Keratinocyte (primary cell): Measurements from ENCODE around the gene CCDC12. TPM values are rescaled to one million over a fixed set of nuclear protein-coding genes. Genes with fewer than 3 reads are reported as not detected.

ENCODE experiments used
- DNase-seq: peaks from one replicate; pipeline ENCODE4 v3.0.0-alpha.2; 2011; ENCODE audit warnings: low read depth, missing footprints, low spot score
- FAIRE-seq: peaks from 2 replicates; lab custom pipeline; 2011; peaks lifted over from hg19 to GRCh38; lab: Jason Lieb, UNC
- H2AFZ ChIP-seq: 2 replicates; pipeline ENCODE4 v1.6.0; 2012; ENCODE audit warnings: low read length, control low read depth, inconsistent platforms; ENCODE audit not compliant: control insufficient read depth
- H3K27ac ChIP-seq: 2 replicates; pipeline ENCODE4 v1.5.1; 2011; ENCODE audit warnings: low read length; ENCODE audit not compliant: control insufficient read depth, insufficient read depth
- H3K27me3 ChIP-seq: 3 replicates; pipeline ENCODE4 v1.6.0; 2011; ENCODE audit warnings: low read length; ENCODE audit not compliant: control insufficient read depth, insufficient read depth; ENCODE audit errors: extremely low read depth
- H3K36me3 ChIP-seq, 2 experiments: 2 replicates in 1 of 2; 3 replicates in 1 of 2; pipeline ENCODE4 v1.5.1; 2011; ENCODE audit warnings: low read length in 2 of 2, mild to moderate bottlenecking in 1 of 2; ENCODE audit not compliant: control insufficient read depth in 2 of 2, insufficient read depth in 2 of 2; ENCODE audit errors: extremely low read depth in 1 of 2
- H3K4me1 ChIP-seq: 3 replicates; pipeline ENCODE4 v1.5.1; 2011; ENCODE audit warnings: low read length; ENCODE audit not compliant: control insufficient read depth, insufficient read depth; ENCODE audit errors: extremely low read depth
- H3K4me2 ChIP-seq: 3 replicates; pipeline ENCODE4 v1.6.0; 2011; ENCODE audit warnings: low read depth, low read length; ENCODE audit not compliant: control insufficient read depth, insufficient read depth; ENCODE audit errors: extremely low read depth
- H3K4me3 ChIP-seq, 3 experiments: fragments of 200-600 bp in 1 of 3; sonication (generic) in 1 of 3; 2 replicates in 2 of 3; 3 replicates in 1 of 3; pipeline ENCODE4 v1.5.1; 2011 to 2016; ENCODE audit warnings: low read length in 3 of 3, mild to moderate bottlenecking in 3 of 3, control low read depth in 2 of 3, inconsistent platforms in 1 of 3, low read depth in 1 of 3, mixed read lengths in 1 of 3, mixed run types in 1 of 3, moderate library complexity in 1 of 3; ENCODE audit not compliant: control insufficient read depth in 2 of 3, insufficient read depth in 2 of 3; ENCODE audit errors: extremely low read depth in 1 of 3
- H3K79me2 ChIP-seq: 2 replicates; pipeline ENCODE4 v1.6.0; 2012; ENCODE audit warnings: low read length; ENCODE audit not compliant: control insufficient read depth, insufficient read depth
- H3K9ac ChIP-seq: 3 replicates; pipeline ENCODE4 v1.6.0; 2011; ENCODE audit warnings: low read length; ENCODE audit not compliant: control insufficient read depth, insufficient read depth; ENCODE audit errors: extremely low read depth
- H3K9me1 ChIP-seq: 3 replicates; pipeline ENCODE4 v1.6.0; 2011; ENCODE audit warnings: low read length; ENCODE audit not compliant: control insufficient read depth, insufficient read depth; ENCODE audit errors: extremely low read depth
- H3K9me3 ChIP-seq: 2 replicates; pipeline ENCODE4 v1.5.1; 2012; ENCODE audit warnings: low read depth, low read length; ENCODE audit not compliant: control insufficient read depth
- H4K20me1 ChIP-seq: 3 replicates; pipeline ENCODE4 v1.6.0; 2011; ENCODE audit warnings: low read length; ENCODE audit not compliant: control insufficient read depth, insufficient read depth; ENCODE audit errors: extremely low read depth
- EZH2 ChIP-seq: IDR thresholded peaks from one replicate; pipeline ENCODE4 v1.6.1; 2012; ENCODE audit warnings: inconsistent platforms, mild to moderate bottlenecking, low read length, moderate library complexity
- dilution Hi-C: fragments of 300-500 bp; cut with MboI; formaldehyde crosslinking; loops from one replicate; pipeline ENCODE4 v1.7.0; 2020; ENCODE audit warnings: low sequenced_read_pairs; ENCODE audit not compliant: extremely low pct_ligation_motif_present
- polyA plus RNA-seq, 5 experiments: library from polyadenylated mRNA; depleted of rRNA in 3 of 5; stranded (reverse) in 3 of 5; stranded (forward) in 1 of 5; unstranded in 1 of 5; fragments of >200 nt; gene quantifications; 1 replicate in 1 of 5; 2 replicates in 3 of 5; 3 replicates in 1 of 5; pipeline versions ENCODE4 v1.2.1 to v1.2.3, GENCODE V29; 2011 to 2012; ENCODE audit warnings: missing spikeins in 2 of 5, low read depth in 1 of 5, low replicate concordance in 1 of 5
- TF ChIP-seq, protein P1 (sequence below), 3 experiments: IDR thresholded peaks in 1 of 3; conservative IDR thresholded peaks in 1 of 3; optimal IDR thresholded peaks in 1 of 3; 2 replicates in 2 of 3; 3 replicates in 1 of 3; pipeline versions ENCODE3 to v1.5.1; 2011; ENCODE audit warnings: low read length in 3 of 3, mild to moderate bottlenecking in 3 of 3, moderate library complexity in 2 of 3, control low read depth in 1 of 3, inconsistent platforms in 1 of 3; ENCODE audit not compliant: insufficient read depth in 2 of 3; ENCODE audit errors: extremely low read depth in 1 of 3

Gene CCDC12
- polyA plus RNA-seq, 1 donor (not counting 4 experiments of a cell fraction or from before 2014, with no cell fraction given), result 27.5 TPM

DNA sequence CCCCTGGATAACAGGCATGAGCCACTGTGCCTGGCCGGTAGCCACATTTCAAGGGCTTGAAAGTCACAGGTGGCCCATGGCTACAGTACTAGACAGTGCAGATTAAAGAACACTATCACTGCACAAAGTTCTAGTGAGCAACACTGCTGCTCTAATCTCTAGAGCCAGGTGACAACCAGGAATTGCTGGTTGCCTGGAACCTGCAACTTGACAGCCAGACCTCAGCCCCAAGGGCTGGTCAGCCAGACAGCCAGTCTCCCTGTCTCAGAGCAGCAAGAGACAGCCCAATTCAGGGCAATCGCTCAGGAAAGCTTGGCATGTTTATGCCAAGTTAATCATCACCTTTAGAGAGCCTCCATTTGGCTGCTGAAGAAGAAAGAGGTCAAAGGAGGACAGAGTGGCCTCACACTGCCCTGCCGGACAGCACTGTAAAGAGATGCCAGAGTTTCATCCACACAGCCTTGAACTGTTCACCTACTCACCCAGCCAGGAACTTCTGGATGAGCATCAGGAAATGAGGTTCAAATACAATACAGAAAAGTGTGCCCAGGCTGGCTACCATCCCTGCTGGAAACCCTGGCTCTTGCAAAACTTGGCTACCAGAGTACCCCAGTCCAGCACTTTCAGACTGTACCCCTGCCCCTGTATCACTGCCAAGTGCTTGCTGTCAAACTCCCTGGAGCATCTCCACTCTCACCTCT is 6.0 kb downstream of the CCDC12 start:
- DNase-seq (no peak), FAIRE-seq (no peak)
- Histone ChIP-seq H3K79me2 (peaks cover 96% of the 10 kb centered on the region), H4K20me1 (peaks cover 47% of the 10 kb centered on the region), H3K36me3 (peaks cover 20 to 25% of the 10 kb centered on the region in 2 experiments), H3K9ac (no peak overlapping the region), H3K4me1 (peaks cover 24% of the 10 kb centered on the region), H3K4me2 (no peak overlapping the region), H3K27ac (no peak overlapping the region), H3K27me3 (no peaks in the 10 kb centered on the region), H3K4me3 (no peak overlapping the region), H2AFZ (no peak overlapping the region), H3K9me1 (peaks cover 5% of the 10 kb centered on the region), H3K9me3 (no peaks in the 10 kb centered on the region)
- dilution Hi-C loops, result no loop called here
- no peak for TF ChIP-seq EZH2

DNA sequence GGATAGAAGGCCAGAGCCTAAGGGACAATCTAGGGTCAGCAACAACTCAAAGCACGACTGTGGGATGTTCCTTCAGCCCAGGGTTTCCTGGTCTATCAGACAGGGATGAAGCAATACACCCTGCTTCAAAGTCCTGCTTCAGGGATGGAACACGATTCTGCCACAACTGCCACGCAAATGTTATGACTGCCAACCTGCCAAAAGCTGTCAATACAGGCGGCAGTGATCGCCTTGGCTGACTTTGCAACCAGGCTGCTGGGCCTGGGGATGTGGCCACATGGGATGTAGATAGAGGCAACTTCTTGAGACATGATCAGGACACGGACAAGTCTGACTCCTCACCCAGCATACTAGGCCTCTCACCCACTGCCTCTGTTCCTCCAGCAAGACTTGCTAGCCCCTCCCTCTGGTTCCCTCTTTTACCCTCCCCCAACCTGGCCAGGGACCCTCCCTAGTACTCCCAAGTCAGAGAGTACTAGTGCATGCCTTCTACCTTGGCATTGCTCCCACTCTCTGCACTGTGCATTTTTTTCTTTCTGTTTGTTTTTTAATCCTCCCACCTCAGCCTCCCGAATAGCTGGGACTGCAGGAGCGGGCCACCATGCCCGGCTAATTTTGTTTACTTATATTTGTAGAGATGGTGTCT is 7.6 kb downstream of the CCDC12 start:
- Histone ChIP-seq H3K79me2 (peaks cover 89% of the 10 kb centered on the region), H3K9me3 (no peaks in the 10 kb centered on the region), H2AFZ (no peak overlapping the region), H3K9me1 (peaks cover 5% of the 10 kb centered on the region), H3K4me1 (peaks cover 24% of the 10 kb centered on the region), H3K27me3 (no peaks in the 10 kb centered on the region), H3K9ac (no peak overlapping the region), H4K20me1 (peaks cover 52% of the 10 kb centered on the region), H3K4me3 (no peak overlapping the region), H3K27ac (no peak overlapping the region), H3K36me3 (peaks cover 17 to 28% of the 10 kb centered on the region in 2 experiments), H3K4me2 (no peak overlapping the region)
- dilution Hi-C loops, result no loop called here
- TF ChIP-seq, protein P1, sequence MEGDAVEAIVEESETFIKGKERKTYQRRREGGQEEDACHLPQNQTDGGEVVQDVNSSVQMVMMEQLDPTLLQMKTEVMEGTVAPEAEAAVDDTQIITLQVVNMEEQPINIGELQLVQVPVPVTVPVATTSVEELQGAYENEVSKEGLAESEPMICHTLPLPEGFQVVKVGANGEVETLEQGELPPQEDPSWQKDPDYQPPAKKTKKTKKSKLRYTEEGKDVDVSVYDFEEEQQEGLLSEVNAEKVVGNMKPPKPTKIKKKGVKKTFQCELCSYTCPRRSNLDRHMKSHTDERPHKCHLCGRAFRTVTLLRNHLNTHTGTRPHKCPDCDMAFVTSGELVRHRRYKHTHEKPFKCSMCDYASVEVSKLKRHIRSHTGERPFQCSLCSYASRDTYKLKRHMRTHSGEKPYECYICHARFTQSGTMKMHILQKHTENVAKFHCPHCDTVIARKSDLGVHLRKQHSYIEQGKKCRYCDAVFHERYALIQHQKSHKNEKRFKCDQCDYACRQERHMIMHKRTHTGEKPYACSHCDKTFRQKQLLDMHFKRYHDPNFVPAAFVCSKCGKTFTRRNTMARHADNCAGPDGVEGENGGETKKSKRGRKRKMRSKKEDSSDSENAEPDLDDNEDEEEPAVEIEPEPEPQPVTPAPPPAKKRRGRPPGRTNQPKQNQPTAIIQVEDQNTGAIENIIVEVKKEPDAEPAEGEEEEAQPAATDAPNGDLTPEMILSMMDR (optimal IDR thresholded peaks at IDR 0.05 in 1 of 3, IDR thresholded peaks at IDR 0.05 in 1 of 3, conservative IDR thresholded peaks at IDR 0.05 in 1 of 3; ENCODE audit: extremely low read depth in 1 of 3, insufficient read depth in 2 of 3, low read length in 3 of 3), result no peak
- no peak for TF ChIP-seq EZH2
- FAIRE-seq (no peak), DNase-seq (no peak)
